Measurements from ENCODE around the gene MYH15. TPM values are rescaled to one million over a fixed set of nuclear protein-coding genes. Genes with fewer than 3 reads are reported as not detected.

The MYH15 gene
- polyA plus RNA-seq, 1 donor from 2014 or later: 0.71 TPM

- Histone ChIP-seq H3K79me2 (replicated peaks; ENCODE audit: insufficient read depth, low read length) (no peaks in the 10 kb centered on the region), H3K9ac (ENCODE audit: low read length) (no peak overlapping the region), H3K36me3 (ENCODE audit: insufficient read depth, low read length) (no peaks in the 10 kb centered on the region), H3K27me3 (ENCODE audit: insufficient read depth, low read depth, low read length) (no peaks in the 10 kb centered on the region), H3K4me2 (ENCODE audit: low read length) (no peak overlapping the region), H2AFZ (ENCODE audit: low read depth, low read length) (no peak overlapping the region), H3K27ac (ENCODE audit: low read length) (no peak overlapping the region), H3K9me3 (ENCODE audit: low read length) (no peaks in the 10 kb centered on the region), H4K20me1 (ENCODE audit: insufficient read depth) (no peaks in the 10 kb centered on the region), H3F3A (ENCODE audit: insufficient read depth, low read length, poor library complexity, severe bottlenecking) (no peaks in the 10 kb centered on the region), H3K4me3 (ENCODE audit: low read length) (no peak overlapping the region), H3K9me2 (ENCODE audit: insufficient read depth, low read length) (no peaks in the 10 kb centered on the region)
- TF ChIP-seq MXI1 (conservative IDR thresholded peaks at IDR 0.05; ENCODE audit: poor library complexity, severe bottlenecking): no peak
- TF ChIP-seq POLR2AphosphoS5 (IDR thresholded peaks at IDR 0.05): no peak
- TF ChIP-seq CTCF (IDR thresholded peaks at IDR 0.05; ENCODE audit: poor library complexity, severe bottlenecking): no peak
- no peak for TF ChIP-seq RAD21 (conservative IDR thresholded peaks at IDR 0.05)
Observed at GRCh38 chr3:108554913-108555571, 44.6 kb upstream of the MYH15 start.

GRCh38 chr3:108554229-108554628 is 43.8 kb upstream of the MYH15 start:
- Histone ChIP-seq H3K4me2 (ENCODE audit: low read length) (no peak overlapping the region), H3K9me2 (ENCODE audit: insufficient read depth, low read length) (no peaks in the 10 kb centered on the region), H3K27me3 (ENCODE audit: insufficient read depth, low read depth, low read length) (no peaks in the 10 kb centered on the region), H3K27ac (ENCODE audit: low read length) (no peak overlapping the region), H3K4me3 (ENCODE audit: low read length) (no peak overlapping the region), H3F3A (ENCODE audit: insufficient read depth, low read length, poor library complexity, severe bottlenecking) (no peaks in the 10 kb centered on the region), H3K79me2 (replicated peaks; ENCODE audit: insufficient read depth, low read length) (no peaks in the 10 kb centered on the region), H3K9ac (ENCODE audit: low read length) (no peak overlapping the region), H2AFZ (ENCODE audit: low read depth, low read length) (no peak overlapping the region), H3K9me3 (ENCODE audit: low read length) (no peaks in the 10 kb centered on the region), H3K36me3 (ENCODE audit: insufficient read depth, low read length) (no peaks in the 10 kb centered on the region), H4K20me1 (ENCODE audit: insufficient read depth) (no peaks in the 10 kb centered on the region)
- TF ChIP-seq REST (IDR thresholded peaks at IDR 0.05; ENCODE audit: borderline replicate concordance) (no peak), TAF1 (IDR thresholded peaks at IDR 0.05; ENCODE audit: low read depth) (no peak), CTCF (IDR thresholded peaks at IDR 0.05; ENCODE audit: poor library complexity, severe bottlenecking) (no peak), EZH2 (IDR thresholded peaks at IDR 0.05; ENCODE audit: borderline replicate concordance, insufficient read depth, low read length, poor library complexity, severe bottlenecking) (no peak), POLR2AphosphoS5 (IDR thresholded peaks at IDR 0.05) (no peak), EP300 (conservative IDR thresholded peaks at IDR 0.05; ENCODE audit: poor library complexity, severe bottlenecking) (no peak), SMC3 (conservative IDR thresholded peaks at IDR 0.05; ENCODE audit: poor library complexity) (no peak), RAD21 (conservative IDR thresholded peaks at IDR 0.05) (no peak), MXI1 (conservative IDR thresholded peaks at IDR 0.05; ENCODE audit: poor library complexity, severe bottlenecking) (no peak)
